HTERT RPE-1 (cell line): Measurements from ENCODE around the gene PSMF1.

Experiments used
- in situ Hi-C: fragments of 300-500 bp; cut with MboI; formaldehyde crosslinking; loops from 4 replicates; pipeline ENCODE4 v1.14.3; 2020; ENCODE audit warnings: low sequenced_read_pairs

The PSMF1 gene

DNA sequence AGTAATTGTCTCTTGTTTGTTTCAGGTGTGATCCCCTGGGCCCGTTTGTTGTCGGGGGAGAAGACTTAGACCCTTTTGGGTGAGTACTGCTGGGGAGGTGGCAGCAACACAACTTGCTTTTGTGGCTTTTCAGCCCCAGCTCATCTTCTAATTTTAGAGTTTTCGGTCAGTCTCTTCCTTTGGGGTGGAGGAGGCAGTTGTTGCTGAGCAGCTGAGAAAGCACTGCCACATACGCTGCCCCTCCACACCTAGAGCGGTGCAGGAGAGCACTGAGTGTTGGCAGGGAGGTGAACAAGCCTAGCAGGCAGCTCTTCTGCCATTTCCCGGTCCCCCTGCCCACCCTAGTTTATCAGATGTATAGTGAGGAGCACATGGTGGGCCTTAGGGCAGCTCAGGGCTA lies 44.7 kb downstream of the PSMF1 start:
- in situ Hi-C loops = no loop called here

DNA sequence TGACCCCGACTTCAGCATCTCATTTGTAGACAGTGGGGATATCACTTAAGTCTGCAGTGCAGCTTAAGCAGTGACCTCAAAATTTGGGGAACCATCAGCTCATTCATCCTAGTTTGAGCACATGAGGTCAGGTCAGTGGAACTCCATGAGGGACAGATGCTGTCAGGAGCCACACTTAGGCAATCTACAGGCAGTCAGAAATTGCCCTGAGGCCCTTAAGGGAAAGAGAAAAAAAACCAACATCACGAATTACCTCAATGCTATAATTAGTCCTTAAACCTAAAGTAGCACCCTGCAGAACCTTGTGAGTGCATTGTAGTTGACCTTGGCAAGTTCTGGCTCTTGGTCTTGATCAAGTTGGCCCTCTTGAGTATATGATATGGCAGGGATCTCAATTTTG lies 45.3 kb downstream of the PSMF1 start:
- in situ Hi-C loops = no loop called here

DNA sequence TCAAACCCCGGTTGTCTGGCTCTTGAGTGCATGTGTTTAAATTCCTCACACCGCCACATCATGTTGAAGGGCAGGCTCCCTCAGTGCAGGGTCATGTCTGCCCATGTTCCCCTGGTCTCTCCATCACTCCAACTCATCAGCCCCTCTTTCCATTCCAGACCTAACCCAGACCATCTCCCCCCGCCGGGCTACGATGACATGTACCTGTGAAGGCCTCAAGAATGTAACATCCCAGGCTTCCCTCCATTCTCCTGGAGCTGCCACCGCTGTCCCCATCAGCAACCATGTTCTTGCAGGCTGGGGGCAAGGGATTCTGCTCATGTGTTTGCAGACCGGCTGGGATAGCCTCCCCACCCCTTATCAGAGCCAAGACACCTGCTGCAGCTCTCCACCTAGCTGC lies 46.5 kb downstream of the PSMF1 start:
- in situ Hi-C loops = no loop called here

DNA sequence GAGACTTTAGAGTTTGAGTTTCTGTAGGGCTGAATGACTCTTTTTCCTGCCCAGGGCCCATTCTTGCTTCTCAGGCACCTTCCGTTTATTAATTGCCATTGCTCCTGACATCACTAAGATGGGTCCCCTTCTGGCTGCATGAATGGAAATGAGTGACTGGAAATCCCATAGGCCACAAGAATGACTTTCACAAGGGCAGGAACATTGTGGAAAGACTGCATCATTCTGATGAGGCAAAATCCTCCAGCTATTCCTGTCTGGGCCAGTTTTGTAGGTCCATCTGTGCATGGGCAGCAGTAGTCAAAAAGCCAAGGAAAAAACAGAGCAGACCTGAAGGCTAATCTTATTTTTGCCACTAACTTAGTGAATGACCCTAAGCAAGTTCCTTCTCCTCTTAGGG lies 47.1 kb downstream of the PSMF1 start:
- in situ Hi-C loops = no loop called here

DNA sequence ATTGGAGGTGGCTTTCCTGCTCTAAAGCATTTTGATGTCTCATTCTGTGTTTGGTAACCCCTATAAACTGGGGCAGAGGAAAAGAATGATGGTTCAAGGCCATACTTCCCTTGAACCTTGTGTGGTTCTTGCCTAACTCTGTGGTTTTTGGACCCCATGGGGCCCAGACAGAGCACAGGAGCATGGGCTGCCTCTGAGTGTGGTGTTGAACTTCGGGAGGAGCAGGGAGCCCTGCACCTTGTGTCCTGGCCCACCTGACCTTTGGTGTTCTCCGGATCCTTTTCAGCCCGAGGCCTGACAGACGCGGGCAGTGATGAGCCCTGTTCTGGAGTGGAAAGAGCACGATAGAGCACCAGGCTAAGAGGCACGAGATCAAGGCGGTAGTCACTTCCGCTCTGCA lies 47.5 kb downstream of the PSMF1 start:
- in situ Hi-C loops = no loop called here

DNA sequence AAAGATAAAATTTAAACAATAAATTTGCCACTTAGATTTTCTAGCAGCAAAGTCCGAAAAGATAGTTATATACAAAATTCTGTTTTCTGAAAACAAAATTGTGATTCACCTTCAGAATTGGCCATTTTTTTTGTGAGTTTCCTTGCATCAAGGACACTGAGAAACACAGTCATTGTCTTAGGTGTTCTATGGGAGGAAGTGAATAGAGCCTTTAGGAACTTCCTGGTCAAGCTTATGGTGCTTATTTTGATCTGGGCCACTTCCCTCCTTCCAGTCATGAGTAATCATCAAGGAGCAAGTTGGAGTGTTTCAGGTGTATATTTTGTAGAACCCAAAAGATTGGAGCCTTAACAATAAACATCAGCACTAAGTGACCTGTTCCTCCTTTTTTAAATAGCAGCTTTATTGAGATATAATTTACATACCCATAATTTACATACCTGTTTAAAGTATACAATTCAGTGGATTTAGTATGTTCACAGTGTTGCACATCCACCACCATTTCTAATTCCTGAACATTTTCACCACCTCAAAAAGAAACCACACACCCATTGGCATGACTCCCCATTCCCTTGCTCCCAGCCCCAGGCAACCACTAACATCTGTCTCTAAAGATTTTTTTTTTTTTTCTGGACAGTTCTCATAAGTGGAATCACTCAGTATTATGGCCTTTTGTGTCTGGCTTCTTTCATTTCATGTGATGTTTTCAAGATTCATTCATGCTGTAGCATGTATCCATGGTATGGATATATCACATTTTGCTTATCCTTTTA lies 48.7 kb downstream of the PSMF1 start:
- in situ Hi-C loops = no loop called here

DNA sequence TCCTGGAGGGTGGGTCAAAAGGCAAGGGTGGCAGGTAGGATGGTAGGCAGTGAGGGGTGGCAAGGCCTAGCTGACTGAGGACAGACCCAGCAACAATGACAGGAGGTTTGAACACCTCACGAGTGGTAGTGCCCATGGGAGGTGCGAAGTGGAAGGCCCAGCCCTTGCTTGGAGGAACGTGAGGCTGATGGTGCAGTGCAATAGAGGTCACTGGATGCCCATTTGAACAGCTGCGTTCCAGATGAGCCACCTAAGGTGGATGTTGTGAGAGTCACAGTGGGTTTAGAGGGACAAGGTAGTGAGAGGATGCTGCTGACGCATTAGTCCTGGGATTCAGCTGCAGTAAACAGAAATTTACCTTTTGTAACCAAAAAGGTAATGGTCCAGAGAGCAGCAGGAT lies 50.8 kb downstream of the PSMF1 start:
- in situ Hi-C loops = no loop called here

DNA sequence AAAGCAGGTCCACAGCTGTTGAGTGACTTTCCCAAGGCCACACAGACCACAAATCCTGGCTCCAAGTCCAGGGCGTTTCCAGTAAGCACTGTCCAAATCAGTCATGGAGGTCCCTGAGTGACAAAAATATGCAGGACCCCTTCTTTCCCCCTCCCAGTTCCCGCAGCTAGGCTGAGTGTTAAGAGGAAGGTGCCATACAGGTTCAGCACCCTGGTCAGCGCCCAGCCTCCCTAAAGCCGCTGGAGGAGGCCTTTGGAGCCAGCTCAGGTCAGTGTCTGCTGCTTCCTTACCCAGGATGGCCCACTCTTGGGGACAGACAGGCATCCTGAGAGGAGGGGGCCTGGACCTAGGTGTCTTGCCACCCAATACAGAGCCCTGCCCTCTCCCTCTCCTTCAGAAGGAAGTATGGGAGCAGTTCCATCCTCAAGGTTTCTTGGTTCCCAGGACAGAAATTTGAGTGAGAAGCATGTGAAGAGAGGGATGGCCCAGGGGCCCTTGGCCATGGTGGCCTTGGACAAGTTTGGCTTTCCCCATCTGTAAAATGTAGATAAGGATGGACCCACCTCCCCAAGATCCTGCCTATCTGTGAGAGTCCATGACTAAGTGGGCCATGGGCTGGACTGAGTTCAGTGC lies 53.2 kb downstream of the PSMF1 start:
- in situ Hi-C loops = no loop called here

DNA sequence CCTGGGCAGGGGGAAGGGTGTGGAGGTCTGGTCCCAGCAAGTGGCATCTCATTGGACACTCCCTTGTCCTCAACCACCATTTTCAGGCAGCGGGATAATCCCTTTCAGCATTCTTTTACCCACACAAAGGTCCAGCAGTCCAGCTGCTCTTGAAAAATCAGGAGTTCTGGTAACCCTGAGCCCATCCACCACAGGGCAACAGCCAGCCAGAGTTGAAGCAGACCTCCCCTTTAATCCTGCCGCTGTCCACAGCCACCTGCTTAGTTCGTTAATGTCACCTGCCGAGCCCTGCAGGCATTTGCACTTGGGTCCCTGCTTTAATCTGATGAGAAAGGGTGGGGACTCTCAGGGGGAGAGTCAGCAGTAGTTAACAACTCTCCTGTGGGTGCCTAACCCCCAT lies 55.3 kb downstream of the PSMF1 start:
- in situ Hi-C loops = no loop called here

DNA sequence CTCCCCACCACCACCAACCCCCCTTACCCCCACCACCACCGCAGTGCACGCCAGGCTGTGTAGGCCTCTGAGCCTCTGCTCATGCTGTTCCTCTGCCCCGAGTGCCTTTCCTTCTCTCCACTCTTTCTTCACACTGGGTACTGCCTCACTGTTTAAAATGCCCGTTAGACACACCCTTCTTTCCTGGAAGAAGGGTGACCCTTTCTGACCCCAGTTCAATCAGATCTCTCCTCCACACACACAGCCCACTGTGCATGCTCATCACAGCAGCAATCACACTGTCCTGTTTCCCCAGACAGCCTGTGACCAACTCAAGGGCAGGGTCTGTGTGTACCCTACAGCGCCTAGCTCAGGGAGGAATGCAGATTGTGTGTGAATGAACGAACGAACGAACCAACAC lies 56.4 kb downstream of the PSMF1 start:
- in situ Hi-C loops = no loop called here

DNA sequence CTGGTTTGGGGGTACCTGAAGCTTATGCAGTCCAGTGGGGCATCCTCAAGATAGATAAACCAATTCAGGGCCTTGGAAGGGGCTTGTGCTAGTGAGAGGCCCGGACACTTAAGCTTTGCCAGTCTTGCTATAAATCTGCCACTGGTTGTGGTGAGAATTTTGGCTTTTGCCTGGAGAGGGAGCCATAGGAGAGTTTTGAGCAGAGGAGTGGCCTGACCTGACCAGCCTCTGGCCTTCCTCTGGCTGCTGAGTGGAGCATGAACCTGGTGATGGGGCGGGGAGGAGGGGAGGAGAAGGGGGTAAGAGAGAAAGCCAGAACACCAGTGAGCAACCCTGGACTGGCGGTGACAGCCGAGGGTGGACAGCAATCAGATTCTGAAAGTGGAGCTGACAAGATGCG lies 59.3 kb downstream of the PSMF1 start:
- in situ Hi-C loops = no loop called here

DNA sequence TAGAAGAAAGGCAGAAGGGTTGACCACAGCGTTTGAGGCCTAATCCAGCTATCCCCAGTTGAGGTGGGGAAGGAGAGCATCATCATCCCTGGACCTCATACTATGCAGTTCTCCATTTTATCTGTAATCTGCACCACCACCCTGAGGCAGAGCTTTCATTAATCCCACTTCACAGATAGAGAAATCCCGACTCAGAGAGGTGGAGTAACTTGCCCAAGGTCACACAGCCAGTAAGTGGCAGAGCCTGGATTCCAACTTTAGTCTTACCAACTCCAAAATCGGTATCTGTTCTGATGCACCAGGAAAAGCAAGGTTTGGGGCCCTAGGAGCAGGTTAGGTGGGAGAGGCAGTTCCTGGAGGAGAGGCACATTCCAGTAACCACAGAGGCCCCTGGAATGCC lies 59.7 kb downstream of the PSMF1 start:
- in situ Hi-C loops = no loop called here

DNA sequence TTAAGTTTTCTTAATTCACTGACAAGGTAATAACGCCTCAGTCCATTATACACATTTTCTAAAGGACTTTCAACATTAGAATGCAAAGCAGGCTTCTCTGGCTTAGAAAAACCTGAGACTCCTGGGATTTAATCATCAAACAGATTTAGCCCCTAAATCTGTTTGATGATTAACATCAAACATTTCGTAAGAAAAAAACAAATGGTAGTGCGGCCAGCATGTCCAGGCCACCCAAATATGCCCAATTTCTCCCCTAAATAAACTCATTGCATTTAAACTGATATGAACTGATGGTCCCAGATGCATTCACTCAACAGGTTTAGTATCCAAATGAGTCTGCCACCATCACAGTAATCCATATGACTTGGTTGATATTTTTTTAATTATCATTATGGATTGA lies 60.2 kb downstream of the PSMF1 start:
- in situ Hi-C loops = no loop called here

DNA sequence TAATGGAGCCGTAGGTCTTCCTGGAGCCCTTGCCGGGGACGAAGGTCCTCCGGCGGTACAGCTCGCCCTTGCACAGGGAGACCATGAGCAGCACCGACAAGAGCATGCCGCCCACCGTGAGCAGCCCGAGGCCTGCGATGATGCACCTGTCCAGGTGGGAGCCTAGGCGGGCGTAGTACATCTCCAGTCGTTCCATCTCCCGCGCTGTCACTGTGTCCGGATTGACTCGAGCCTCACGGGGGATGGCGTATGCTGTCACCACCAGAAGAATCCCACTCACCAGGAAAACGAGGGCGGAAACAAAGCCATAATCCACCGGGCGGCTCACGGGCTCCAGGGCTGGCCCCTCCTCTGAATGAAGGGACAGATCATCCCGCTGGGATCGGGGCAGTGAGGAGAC lies 62.5 kb downstream of the PSMF1 start:
- in situ Hi-C loops = no loop called here

DNA sequence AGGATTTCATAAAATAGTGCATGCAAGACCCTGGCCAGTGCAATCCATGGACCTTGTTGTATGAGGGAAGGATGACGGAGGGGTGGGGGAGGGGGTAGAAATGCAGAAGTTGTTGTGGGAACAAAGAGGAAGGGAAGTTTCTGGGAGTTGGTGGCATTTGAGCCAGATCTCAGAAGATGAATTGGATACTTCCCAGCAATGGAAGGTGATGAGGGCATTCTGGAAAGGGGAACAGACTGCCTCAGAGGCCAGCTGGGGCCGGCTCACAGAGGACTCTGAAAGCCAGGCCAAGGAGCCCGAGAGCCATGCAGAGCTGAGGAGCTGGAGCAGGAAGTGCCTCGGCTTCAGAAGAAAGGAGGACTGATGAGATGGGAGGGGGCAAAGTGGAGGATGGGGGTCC lies 63.7 kb downstream of the PSMF1 start:
- in situ Hi-C loops = no loop called here

DNA sequence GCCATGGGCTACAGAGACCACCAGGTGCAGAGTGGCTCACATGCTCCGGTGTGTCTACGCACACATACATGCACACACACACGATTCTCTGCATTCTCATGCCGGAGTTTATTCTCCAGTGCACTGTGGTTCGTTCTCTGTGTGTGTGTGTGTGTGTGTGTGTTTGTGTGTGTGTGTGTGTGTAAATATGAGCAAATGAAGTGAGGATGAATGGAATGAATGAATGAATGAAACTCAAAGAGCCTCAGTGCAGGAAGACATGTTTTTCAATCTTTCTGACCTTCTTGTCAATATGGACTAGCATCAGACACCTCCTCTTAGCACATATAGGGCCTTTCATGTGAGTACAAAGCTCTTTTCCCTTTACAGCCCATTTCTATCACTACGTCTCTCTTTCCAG lies 64.8 kb downstream of the PSMF1 start:
- in situ Hi-C loops = no loop called here

DNA sequence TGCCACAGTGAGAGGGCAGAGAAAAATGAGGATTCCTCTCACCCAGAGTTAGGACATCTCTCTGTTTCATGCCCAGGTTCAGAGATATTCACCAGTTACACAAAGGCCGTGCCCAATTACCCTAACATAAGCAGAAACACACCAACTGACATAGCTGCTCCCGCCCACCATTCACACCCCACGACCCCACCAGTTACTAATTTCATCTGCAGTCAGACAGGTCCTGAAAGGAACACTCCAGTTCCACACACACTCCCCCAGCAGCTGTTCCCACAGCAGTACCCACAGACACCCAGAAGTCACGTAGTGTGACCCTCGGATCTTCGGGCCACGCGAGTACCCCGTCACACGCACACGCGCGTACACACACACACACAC lies 65.8 kb downstream of the PSMF1 start:
- in situ Hi-C loops = no loop called here

DNA sequence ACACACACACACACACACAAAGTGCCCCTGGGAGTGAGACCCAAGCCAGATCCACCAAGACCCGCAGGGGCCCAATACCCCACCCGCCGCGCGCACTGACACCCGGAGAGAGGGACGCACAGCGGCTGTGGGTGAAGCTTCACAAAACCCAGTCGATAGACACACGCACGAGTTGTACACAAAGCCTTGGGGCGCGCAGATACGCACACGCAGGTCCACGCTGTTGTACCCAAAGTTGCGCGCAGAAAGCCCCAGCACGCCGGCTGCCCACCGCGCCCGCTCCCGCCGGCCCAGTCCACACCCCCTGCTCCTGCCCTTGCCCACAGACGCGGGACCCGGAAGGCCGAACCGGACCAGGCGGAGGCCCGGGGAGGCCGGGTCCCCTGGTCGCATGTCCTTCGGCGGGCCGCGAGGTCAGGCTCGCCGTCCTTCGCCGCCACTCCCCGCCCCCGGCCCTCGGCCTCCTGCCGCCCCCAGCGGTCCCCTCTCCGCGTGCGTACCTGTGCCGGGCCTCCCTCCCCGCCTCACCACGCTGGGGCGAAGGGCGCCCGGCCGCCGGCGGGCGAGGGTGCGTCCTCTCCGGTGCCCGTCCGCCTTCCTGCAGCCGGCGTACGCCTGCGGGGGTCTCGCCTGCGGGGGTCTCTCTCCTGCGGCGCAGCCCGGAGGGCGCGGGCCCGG lies 66.4 kb downstream of the PSMF1 start, which contains the start of gene TMEM74B:
TSS of gene TMEM74B (minus strand) at position 344 of the 678 bp plus-strand sequence. CDS start 1,180 bp downstream, outside the sequence.
- in situ Hi-C loops = no loop called here

DNA sequence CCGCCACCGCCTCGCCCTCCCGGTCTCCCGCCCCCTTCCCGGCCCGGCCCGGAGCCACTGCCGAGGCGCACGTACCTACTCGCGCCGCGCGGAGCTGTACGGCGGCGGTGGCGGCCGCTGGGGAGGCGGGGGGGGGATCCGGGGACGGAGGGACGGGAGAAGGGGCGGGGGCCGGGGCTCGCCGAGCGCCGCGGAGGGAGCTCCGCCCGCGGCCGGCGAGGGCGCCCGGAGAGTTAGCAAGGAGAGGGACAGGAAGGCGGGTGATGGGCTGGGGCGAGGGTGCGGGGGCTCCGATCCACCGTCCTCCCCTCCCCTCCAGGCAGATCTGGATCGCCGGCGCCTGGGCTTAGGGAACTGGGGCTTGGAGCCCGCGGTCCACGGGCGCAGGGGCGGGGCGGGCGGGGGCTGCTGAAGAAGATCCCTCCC lies 66.9 kb downstream of the PSMF1 start:
- in situ Hi-C loops = no loop called here

DNA sequence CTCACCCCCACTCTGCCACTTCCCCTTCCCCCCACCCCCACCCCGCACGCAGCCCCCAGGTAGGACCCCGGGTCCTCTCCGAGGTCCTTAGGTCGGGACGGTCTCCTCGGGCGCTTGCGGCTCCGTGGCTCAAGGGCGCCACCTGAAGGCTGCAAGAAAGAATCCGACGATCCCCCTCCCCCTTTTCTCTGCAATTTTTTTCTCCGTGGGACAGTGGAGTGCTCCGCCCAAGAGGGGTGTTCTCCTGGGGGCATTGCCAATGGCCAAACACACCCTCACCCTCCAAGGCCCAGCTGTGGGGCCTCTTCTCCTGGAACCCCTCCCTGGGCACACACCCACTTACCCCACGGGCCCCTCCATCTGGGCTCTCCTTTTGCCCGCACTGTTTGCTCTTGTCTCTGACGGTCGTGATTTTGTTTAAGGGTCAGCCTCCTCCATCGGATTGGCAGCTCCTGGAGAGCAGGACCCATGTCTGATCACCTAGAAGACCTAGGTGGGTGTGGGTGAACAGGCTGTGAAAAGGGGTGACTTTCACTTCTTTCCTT lies 67.5 kb downstream of the PSMF1 start:
- in situ Hi-C loops = no loop called here

DNA sequence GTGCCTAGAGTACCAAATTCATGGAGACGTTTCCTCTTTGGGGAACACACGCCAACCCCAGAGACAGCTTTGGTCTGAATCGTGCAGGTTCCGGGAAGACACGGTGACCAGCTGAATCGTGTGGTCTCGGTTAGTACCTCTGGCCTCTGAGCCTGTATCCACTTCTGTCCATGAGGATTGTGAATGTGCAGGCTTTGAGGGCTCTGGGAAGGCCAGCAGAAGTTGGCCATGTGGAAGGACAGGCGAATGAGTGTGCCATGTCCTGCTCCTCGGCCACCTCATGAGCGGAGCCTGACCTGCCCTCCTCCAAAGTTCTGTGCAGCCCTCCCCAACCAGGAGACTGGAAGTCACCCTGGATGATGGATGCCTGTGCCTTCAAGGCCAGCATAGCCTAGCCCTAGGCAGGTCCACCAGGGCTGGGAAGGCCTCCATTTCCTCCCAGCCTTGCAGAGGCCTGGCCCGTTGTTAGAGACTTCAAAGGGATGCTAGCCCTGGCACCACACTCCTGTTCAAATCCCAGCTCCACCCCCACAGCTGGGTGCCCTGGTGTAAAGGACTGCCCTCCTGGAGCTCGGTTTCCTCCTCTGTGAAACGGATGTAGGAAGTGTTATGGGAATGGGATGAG lies 68.1 kb downstream of the PSMF1 start:
- in situ Hi-C loops = no loop called here
